22Rv1 (cell line): ENCODE results near the gene FAM89B.

Source experiments
- ZFX ChIP-seq: fragments of 450-650 bp; IDR thresholded peaks from 2 replicates; pipeline ENCODE4 v1.6.1; 2017; ENCODE audit warnings: antibody characterized with exemption, borderline replicate concordance
- TF ChIP-seq, protein P1 (sequence below): fragments of 450-650 bp; IDR thresholded peaks from 2 replicates; pipeline ENCODE4 v1.5.1; 2017; ENCODE audit warnings: mild to moderate bottlenecking

DNA sequence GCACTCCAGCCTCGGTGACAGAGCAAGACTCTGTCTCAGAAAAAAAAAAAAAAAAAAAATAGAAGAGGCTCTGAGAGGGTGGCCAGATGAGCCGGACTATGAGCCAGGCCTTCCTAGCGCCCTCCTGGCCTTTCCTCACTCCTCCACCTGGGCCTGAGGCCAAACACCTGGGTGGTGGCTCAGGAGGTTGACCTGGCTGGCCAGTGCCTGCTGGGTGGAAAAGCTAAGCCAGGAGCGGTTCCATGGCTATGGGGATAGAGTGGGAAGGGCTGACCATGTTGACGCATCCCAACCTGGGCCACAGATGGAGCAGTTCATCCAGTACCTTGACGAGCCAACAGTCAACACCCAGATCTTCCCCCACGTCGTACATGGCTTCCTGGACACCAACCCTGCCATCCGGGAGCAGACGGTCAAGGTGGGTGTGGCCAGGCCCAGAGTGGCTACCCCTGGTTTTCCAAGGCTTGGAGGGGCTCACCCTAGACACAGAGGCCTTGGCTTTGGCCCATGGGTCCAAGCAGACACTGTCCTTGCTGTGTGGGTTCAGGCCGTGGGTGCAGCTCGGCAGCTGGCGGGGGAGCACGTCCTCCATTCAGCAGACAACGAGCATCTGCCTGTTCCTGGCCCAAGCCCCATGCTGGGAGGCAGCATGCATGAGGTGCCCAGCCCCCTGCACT is 39.8 kb upstream of the FAM89B start:
- TF ChIP-seq, protein P1, sequence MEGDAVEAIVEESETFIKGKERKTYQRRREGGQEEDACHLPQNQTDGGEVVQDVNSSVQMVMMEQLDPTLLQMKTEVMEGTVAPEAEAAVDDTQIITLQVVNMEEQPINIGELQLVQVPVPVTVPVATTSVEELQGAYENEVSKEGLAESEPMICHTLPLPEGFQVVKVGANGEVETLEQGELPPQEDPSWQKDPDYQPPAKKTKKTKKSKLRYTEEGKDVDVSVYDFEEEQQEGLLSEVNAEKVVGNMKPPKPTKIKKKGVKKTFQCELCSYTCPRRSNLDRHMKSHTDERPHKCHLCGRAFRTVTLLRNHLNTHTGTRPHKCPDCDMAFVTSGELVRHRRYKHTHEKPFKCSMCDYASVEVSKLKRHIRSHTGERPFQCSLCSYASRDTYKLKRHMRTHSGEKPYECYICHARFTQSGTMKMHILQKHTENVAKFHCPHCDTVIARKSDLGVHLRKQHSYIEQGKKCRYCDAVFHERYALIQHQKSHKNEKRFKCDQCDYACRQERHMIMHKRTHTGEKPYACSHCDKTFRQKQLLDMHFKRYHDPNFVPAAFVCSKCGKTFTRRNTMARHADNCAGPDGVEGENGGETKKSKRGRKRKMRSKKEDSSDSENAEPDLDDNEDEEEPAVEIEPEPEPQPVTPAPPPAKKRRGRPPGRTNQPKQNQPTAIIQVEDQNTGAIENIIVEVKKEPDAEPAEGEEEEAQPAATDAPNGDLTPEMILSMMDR: no peak
- no peak for TF ChIP-seq ZFX
